Activated T-helper 17 cell treated with anti-CD3 and anti-CD28 coated beads, Interleukin-2, amount 50 U/mL, for 72 hours (primary cell): Measurements from ENCODE around the gene FAM118A. TPM values are rescaled to one million over a fixed set of nuclear protein-coding genes. Genes with fewer than 3 reads are reported as not detected.
"Not testable (repeated sequence)": the region's sequence is repeated elsewhere in the genome, so short reads cannot be mapped to it uniquely, and the experiment has no call there.

Source experiments
- ATAC-seq: fragments of 150-1000 bp; cut with Tn5 transposase; replicated peaks from 2 replicates; pipeline ENCODE4 v1.10.0; 2021; ENCODE audit warnings: mild to moderate bottlenecking, moderate library complexity
- H3K27ac Mint-ChIP-seq: one replicate; pipeline ENCODE4 v1.8.0; 2022; ENCODE audit warnings: mixed read lengths
- H3K27me3 Mint-ChIP-seq: one replicate; pipeline ENCODE4 v1.8.0; 2022; ENCODE audit warnings: mixed read lengths
- H3K36me3 Mint-ChIP-seq: one replicate; pipeline ENCODE4 v1.8.0; 2022; ENCODE audit warnings: low read depth, mild to moderate bottlenecking, mixed read lengths
- H3K4me1 Mint-ChIP-seq: one replicate; pipeline ENCODE4 v1.8.0; 2022; ENCODE audit warnings: mixed read lengths
- H3K4me3 Mint-ChIP-seq: one replicate; pipeline ENCODE4 v1.8.0; 2022; ENCODE audit warnings: mild to moderate bottlenecking, mixed read lengths
- H3K9me3 Mint-ChIP-seq: one replicate; pipeline ENCODE4 v1.8.0; 2022; ENCODE audit warnings: mixed read lengths
- total RNA-seq, 2 donors: library from RNA; stranded (reverse); gene quantifications; one replicate each; pipeline ENCODE4 v1.2.3, GENCODE V29; 2022

Gene FAM118A
- total RNA-seq, 2 donors from 2014 or later, result 64.3 to 99.4 TPM

GRCh38 chr22:45292731-45293442 lies 16.8 kb upstream of the FAM118A start:
- no peaks in the 10 kb centered on the region for H3K9me3 Mint-ChIP-seq
- ATAC-seq, result no peak
- no peaks in the 10 kb centered on the region for H3K36me3 Mint-ChIP-seq
- H3K27ac Mint-ChIP-seq, result peak overlapping the region; percentile 32
- H3K4me1 Mint-ChIP-seq, result peaks cover 4% of the 10 kb centered on the region
- H3K27me3 Mint-ChIP-seq, result no peaks in the 10 kb centered on the region
- no peak overlapping the region for H3K4me3 Mint-ChIP-seq

DNA sequence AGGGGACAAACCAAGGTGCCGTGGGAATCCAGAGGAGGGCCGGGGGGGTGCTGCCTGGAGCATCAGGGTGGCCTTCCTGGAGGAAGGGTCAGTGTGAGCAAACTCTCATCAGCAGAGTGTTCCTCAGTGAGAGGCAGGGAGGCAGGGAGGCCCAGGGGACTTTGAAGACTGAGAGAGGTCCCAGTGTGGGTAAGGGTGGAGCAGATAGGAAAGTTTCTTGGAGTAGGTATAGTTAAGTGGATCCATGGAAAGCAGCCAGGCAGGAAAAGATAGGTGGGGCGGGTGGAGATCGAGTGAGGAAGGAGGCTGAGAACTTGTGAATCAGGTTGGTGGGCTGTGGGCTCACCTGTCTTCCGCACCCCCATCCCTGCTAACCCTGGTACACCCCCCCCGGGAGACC lies 15.7 kb upstream of the FAM118A start:
- Mint-ChIP-seq H3K36me3 (no peaks in the 10 kb centered on the region), H3K4me1 (peaks cover 4% of the 10 kb centered on the region), H3K27me3 (no peaks in the 10 kb centered on the region), H3K27ac (peak overlapping the region; percentile 32), H3K4me3 (no peak overlapping the region), H3K9me3 (no peaks in the 10 kb centered on the region)
- no peak for ATAC-seq

- ATAC-seq, H3K27me3 Mint-ChIP-seq, H3K4me3 Mint-ChIP-seq, H3K36me3 Mint-ChIP-seq, H3K4me1 Mint-ChIP-seq, H3K9me3 Mint-ChIP-seq: not testable (repeated sequence)
- peak overlapping the region; percentile 70 for H3K27ac Mint-ChIP-seq
These were observed 14.7 kb upstream of the FAM118A start for GRCh38 chr22:45295004-45295403.

GRCh38 chr22:45295492-45295891 lies 14.2 kb upstream of the FAM118A start:
- no peak for ATAC-seq
- no peaks in the 10 kb centered on the region for H3K9me3 Mint-ChIP-seq
- peak overlapping the region; percentile 58 for H3K4me3 Mint-ChIP-seq
- no peaks in the 10 kb centered on the region for H3K36me3 Mint-ChIP-seq
- no peaks in the 10 kb centered on the region for H3K27me3 Mint-ChIP-seq
- H3K4me1 Mint-ChIP-seq, result peaks cover 4% of the 10 kb centered on the region
- H3K27ac Mint-ChIP-seq, result peak overlapping the region; percentile 70

DNA sequence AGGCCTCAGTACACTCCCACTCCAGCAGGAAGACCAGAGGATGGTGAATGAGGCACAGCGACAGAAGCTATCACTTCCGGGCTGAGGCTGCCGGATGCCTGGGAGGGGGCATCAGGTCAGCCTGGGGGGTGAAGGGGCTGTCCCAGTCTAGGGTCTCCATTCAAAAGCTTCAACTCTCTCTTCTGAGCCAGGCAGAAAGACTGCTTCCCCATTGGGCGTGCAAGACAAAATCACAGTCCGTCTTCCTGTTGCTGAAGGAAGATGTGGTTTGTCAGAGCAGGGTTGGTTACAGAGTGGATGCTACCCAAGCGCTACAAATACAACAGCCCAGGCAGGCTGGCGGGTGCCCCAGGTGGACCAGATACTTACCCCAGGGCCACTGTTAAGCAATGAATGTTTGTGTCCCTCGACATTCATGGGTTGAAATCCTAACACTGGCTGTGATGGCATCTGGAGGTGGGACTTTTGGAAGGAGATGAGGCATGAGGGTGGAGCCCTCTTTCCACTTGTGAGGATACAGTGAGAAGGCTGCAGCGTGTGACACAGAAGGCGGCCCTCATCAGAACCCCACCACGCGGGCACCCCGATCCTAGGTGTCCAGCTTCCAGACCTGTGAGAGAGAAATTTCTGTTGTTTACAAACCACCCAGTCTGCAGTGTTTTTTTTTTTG lies 13.0 kb upstream of the FAM118A start:
- Mint-ChIP-seq H3K36me3 (no peaks in the 10 kb centered on the region), H3K4me3 (peak overlapping the region; percentile 58), H3K27ac (peak overlapping the region; percentile 70), H3K27me3 (no peaks in the 10 kb centered on the region), H3K9me3 (no peaks in the 10 kb centered on the region), H3K4me1 (peaks cover 5% of the 10 kb centered on the region)
- ATAC-seq, result peak; percentile 79

DNA sequence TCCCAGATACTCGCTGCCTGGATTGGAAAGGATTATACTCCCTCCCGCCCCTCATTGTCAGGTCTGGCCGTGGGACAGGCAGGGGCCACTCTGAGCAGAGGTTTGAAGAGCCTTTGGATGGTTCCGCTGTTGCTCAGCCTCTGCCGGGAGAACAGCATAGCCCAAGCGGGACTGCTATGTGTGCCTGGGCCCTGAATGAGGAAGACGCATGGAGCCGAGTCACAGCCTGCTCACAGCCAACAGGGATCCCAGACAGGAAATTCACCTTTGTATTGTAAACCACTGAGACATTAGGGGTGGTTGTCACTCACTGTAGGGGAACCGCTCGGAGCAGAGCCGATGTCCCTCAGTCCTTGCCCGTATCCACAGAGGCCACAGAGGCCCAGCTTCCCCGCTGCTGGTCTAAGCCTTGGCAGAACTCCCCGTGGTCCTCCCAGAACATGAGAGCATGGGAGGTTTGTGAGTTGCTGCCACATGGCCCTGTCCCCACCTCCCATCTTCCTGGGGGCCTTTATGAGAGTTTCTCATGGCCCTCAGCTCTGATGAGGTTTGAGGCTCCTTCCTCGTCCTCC lies 10.7 kb upstream of the FAM118A start:
- no peak for ATAC-seq
- Mint-ChIP-seq H3K4me1 (peaks cover 9% of the 10 kb centered on the region), H3K4me3 (no peak overlapping the region), H3K36me3 (no peaks in the 10 kb centered on the region), H3K27me3 (no peaks in the 10 kb centered on the region), H3K9me3 (no peaks in the 10 kb centered on the region), H3K27ac (no peak overlapping the region)

DNA sequence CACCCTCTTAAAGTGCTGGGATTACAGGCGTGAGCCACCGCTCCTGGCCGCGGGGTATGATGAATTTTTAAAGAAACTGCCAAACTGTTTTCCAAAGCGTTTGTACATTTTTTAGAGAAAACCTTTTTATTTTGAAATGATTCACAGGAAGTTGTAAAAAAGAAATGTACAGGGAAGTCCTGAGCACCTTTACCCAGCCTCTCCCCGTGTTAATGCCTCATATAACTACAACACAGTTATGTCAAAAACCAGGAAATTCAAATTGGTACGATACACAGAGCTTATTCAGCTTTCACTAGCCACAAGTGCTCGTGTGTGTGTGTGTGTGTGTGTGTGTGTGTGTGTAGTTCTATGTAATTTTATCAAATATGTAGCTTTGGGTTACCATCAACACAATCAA lies 7.0 kb upstream of the FAM118A start:
- H3K36me3 Mint-ChIP-seq, result no peaks in the 10 kb centered on the region
- H3K4me1 Mint-ChIP-seq, result peaks cover 5% of the 10 kb centered on the region
- peak; percentile 46 for ATAC-seq
- H3K9me3 Mint-ChIP-seq, result no peaks in the 10 kb centered on the region
- H3K27me3 Mint-ChIP-seq, result no peaks in the 10 kb centered on the region
- H3K4me3 Mint-ChIP-seq, result no peak overlapping the region
- H3K27ac Mint-ChIP-seq, result peak overlapping the region; percentile 48

DNA sequence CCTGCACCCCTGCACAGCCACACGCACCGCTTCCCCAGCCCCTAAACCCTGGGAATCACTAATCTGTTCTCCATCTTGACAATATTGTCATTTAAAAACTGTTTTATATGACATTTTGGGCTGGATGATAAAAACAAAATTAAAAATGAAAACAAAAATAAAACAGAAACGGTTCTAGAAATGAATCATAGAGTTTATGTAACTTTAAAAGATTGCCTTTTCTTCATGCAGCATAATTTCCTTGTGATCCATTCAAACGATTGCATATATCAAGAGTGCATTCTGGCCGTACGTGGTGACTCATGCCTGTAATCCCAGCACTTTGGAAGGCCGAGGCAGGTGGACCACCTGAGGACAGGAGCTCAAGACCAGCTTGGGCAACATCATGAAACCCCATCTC lies 6.6 kb upstream of the FAM118A start:
- Mint-ChIP-seq H3K9me3 (no peaks in the 10 kb centered on the region), H3K36me3 (no peaks in the 10 kb centered on the region), H3K27ac (peak overlapping the region; percentile 48), H3K4me1 (peaks cover 5% of the 10 kb centered on the region), H3K27me3 (no peaks in the 10 kb centered on the region), H3K4me3 (no peak overlapping the region)
- no peak for ATAC-seq

DNA sequence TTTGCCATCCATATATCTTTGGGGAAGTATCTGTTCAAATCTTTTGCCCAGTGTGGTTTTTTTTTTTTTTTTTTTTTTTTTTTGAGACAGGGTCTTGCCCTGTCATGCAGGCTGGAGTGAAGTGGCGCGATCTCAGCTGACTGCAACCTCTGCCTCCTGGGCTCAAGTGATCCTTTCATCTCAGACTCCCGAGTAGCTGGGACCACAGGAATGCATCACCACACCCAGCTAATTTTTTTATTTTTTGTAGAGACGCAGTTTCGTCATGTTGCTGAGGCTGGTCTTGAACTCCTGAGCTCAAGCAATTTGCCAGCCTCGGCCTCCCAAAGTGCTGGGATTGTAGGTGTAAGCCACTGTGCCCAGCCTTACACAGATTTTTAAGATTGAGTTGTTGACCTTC lies 4.8 kb upstream of the FAM118A start:
- no peak overlapping the region for H3K27ac Mint-ChIP-seq
- ATAC-seq, result no peak

GRCh38 chr22:45305456-45306075 lies 4.2 kb upstream of the FAM118A start:
- Mint-ChIP-seq H3K4me3 (no peak overlapping the region), H3K4me1 (peaks cover 12% of the 10 kb centered on the region), H3K36me3 (peaks cover 8% of the 10 kb centered on the region), H3K27ac (no peak overlapping the region), H3K27me3 (no peaks in the 10 kb centered on the region), H3K9me3 (no peaks in the 10 kb centered on the region)
- ATAC-seq, result no peak

More for the DNA sequence above, 4.8 kb upstream of the FAM118A start:
- Mint-ChIP-seq H3K36me3 (peaks cover 6% of the 10 kb centered on the region), H3K9me3 (no peaks in the 10 kb centered on the region), H3K27me3 (no peaks in the 10 kb centered on the region), H3K4me1 (peaks cover 11% of the 10 kb centered on the region), H3K4me3 (no peak overlapping the region)

GRCh38 chr22:45306139-45306538 lies 3.6 kb upstream of the FAM118A start:
- Mint-ChIP-seq H3K4me3 (no peak overlapping the region), H3K9me3 (no peaks in the 10 kb centered on the region), H3K27ac (no peak overlapping the region)

GRCh38 chr22:45308391-45308956 lies 1.3 kb upstream of the FAM118A start:
- Mint-ChIP-seq H3K27ac (peak overlapping the region; percentile 96), H3K9me3 (no peaks in the 10 kb centered on the region), H3K36me3 (peaks cover 30% of the 10 kb centered on the region)

More at GRCh38 chr22:45306139-45306538, 3.6 kb upstream of the FAM118A start:
- peaks cover 14% of the 10 kb centered on the region for H3K36me3 Mint-ChIP-seq
- H3K27me3 Mint-ChIP-seq, result no peaks in the 10 kb centered on the region
- no peak for ATAC-seq
- H3K4me1 Mint-ChIP-seq, result peaks cover 18% of the 10 kb centered on the region

DNA sequence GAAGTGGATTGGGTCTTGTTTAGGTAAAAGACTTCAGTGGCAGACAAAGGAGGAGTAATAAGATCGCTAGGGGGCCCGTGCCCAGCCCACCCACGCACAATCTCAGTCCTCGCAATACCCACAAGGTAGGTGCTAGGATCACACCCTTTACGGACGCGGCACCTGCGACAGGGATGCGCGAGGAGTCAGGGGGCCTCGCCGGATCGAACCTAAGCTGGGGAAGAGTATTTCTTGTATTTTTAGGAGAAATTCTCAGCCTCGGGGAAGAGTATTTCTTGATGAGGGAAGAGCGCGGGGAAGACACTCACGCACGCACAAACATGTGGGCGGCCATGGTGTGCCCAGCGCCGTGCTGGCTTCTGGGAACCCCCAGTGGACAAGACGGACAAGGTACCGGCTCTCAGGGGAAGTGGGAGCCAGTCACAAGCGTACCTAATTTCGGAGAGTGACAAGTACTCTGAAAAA lies 745 bp upstream of the FAM118A start:
- Mint-ChIP-seq H3K4me3 (peak overlapping the region; percentile 93), H3K27ac (peak overlapping the region; percentile 96), H3K27me3 (no peaks in the 10 kb centered on the region), H3K9me3 (no peaks in the 10 kb centered on the region), H3K4me1 (peaks cover 22% of the 10 kb centered on the region), H3K36me3 (peaks cover 30% of the 10 kb centered on the region)
- ATAC-seq, result peak; percentile 4

More at GRCh38 chr22:45308391-45308956, 1.3 kb upstream of the FAM118A start:
- Mint-ChIP-seq H3K4me1 (peaks cover 22% of the 10 kb centered on the region), H3K4me3 (peak overlapping the region; percentile 93), H3K27me3 (no peaks in the 10 kb centered on the region)
- no peak for ATAC-seq

DNA sequence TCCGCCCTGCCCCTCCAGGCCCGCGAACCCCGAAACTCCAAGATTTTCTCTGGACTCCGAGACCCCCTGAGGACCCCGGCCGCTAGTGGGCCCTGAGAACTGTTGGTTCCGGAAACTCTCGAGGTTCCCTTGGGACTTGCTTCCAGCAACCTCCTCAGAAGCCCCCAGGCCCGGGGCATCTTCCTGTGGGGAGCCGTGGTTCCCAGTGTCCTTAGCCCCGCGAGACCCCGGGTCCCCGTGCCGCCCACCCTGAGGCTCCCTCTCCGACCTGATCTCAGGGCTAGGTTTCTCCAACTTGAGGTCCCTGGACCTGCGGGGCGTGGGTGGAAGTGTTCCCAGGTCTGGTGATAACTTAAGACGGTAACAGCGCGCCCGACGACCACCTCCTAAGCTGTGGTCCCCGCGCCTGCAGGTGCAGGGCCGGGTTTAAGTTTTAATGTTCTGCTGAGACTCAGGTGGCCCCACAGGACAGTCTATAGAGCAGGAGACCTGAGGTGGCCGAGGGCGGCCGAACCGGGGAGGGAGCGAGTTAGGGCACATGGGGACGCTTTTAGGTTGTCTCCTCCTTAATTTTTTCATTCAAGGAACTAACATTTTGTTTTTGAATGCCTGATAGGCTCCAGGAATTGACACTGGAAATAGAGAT lies 720 bp downstream of the FAM118A start:
- H3K4me3 Mint-ChIP-seq, result peak overlapping the region; percentile 93
- H3K27me3 Mint-ChIP-seq, result no peaks in the 10 kb centered on the region
- H3K9me3 Mint-ChIP-seq, result no peaks in the 10 kb centered on the region

More for the DNA sequence above, 720 bp downstream of the FAM118A start:
- H3K36me3 Mint-ChIP-seq, result peaks cover 30% of the 10 kb centered on the region
- H3K27ac Mint-ChIP-seq, result peak overlapping the region; percentile 95
- H3K4me1 Mint-ChIP-seq, result peaks cover 31% of the 10 kb centered on the region
- no peak for ATAC-seq
